ENCODE results near the gene MRPS18A. TPM values are rescaled to one million over a fixed set of nuclear protein-coding genes. Genes with fewer than 3 reads are reported as not detected.
A peak's percentile ranks its signal among the peaks of the same experiment; 100 is the strongest.
"Not testable (repeated sequence)": the region's sequence is repeated elsewhere in the genome, so short reads cannot be mapped to it uniquely, and the experiment has no call there.

Gene MRPS18A
- total and polyA plus RNA-seq, 2 experiments from 2014 or later: 46.1 to 71.1 TPM

- WGBS (ENCODE audit: low lambda C conversion rate, missing lambda C conversion rate): 21% methylated on average over 9 of the region's 16 CpGs
- Histone ChIP-seq H3K27ac (peak overlapping the region; percentile 53), H3K4me2 (peak overlapping the region; percentile 75), H3K36me3 (replicated peaks; ENCODE audit: insufficient read depth, low read depth) (no peaks in the 10 kb centered on the region), H3K4me1 (ENCODE audit: insufficient read depth) (peaks cover 25% of the 10 kb centered on the region), H3K27me3 (no peaks in the 10 kb centered on the region), H3K9me3 (ENCODE audit: low read depth) (no peaks in the 10 kb centered on the region), H4K20me1 (ENCODE audit: insufficient read depth, poor library complexity, severe bottlenecking) (no peaks in the 10 kb centered on the region), H2AFZ (no peak overlapping the region), H3K9me2 (replicated peaks; ENCODE audit: insufficient read depth) (no peaks in the 10 kb centered on the region), H3K79me2 (no peaks in the 10 kb centered on the region), H3K4me3 (no peak overlapping the region)
- peak; percentile 94 for TF ChIP-seq CTCF (IDR thresholded peaks at IDR 0.05; ENCODE audit: poor library complexity)
- no peak for TF ChIP-seq EZH2 (IDR thresholded peaks at IDR 0.05; ENCODE audit: borderline replicate concordance)
- no peak for TF ChIP-seq EZH2phosphoT487 (IDR thresholded peaks at IDR 0.05; ENCODE audit: low read depth, severe bottlenecking, unreplicated experiment)
- peak; percentile 88 for DNase-seq (ENCODE audit: low spot score)
Measured at GRCh38 chr6:43667245-43668150, 20.1 kb downstream of the MRPS18A start.

- Histone ChIP-seq H3K27me3 (no peaks in the 10 kb centered on the region), H4K20me1 (ENCODE audit: insufficient read depth, poor library complexity, severe bottlenecking) (no peaks in the 10 kb centered on the region), H3K79me2 (no peaks in the 10 kb centered on the region), H3K4me3 (no peak overlapping the region), H3K9me2 (replicated peaks; ENCODE audit: insufficient read depth) (no peaks in the 10 kb centered on the region), H3K36me3 (replicated peaks; ENCODE audit: insufficient read depth, low read depth) (no peaks in the 10 kb centered on the region), H3K9me3 (ENCODE audit: low read depth) (no peaks in the 10 kb centered on the region), H3K27ac (no peak overlapping the region), H3K4me2 (no peak overlapping the region), H3K4me1 (ENCODE audit: insufficient read depth) (peaks cover 16% of the 10 kb centered on the region), H2AFZ (no peak overlapping the region)
- 80% methylated on average over 13 of the region's 13 CpGs for WGBS (ENCODE audit: low lambda C conversion rate, missing lambda C conversion rate)
- no peak for TF ChIP-seq CTCF (IDR thresholded peaks at IDR 0.05; ENCODE audit: poor library complexity)
- no peak for TF ChIP-seq EZH2 (IDR thresholded peaks at IDR 0.05; ENCODE audit: borderline replicate concordance)
- no peak for TF ChIP-seq EZH2phosphoT487 (IDR thresholded peaks at IDR 0.05; ENCODE audit: low read depth, severe bottlenecking, unreplicated experiment)
- no peak for DNase-seq (ENCODE audit: low spot score)
Measured at GRCh38 chr6:43666196-43666920, 21.2 kb downstream of the MRPS18A start.

GRCh38 chr6:43665376-43665775 lies 22.2 kb downstream of the MRPS18A start:
- Histone ChIP-seq H2AFZ (no peak overlapping the region), H3K4me1 (ENCODE audit: insufficient read depth) (peaks cover 16% of the 10 kb centered on the region), H3K27ac (no peak overlapping the region), H3K79me2 (no peaks in the 10 kb centered on the region), H3K27me3 (no peaks in the 10 kb centered on the region), H3K4me3 (no peak overlapping the region), H3K9me2 (replicated peaks; ENCODE audit: insufficient read depth) (no peaks in the 10 kb centered on the region), H3K9me3 (ENCODE audit: low read depth) (no peaks in the 10 kb centered on the region), H3K36me3 (replicated peaks; ENCODE audit: insufficient read depth, low read depth) (no peaks in the 10 kb centered on the region), H3K4me2 (no peak overlapping the region), H4K20me1 (ENCODE audit: insufficient read depth, poor library complexity, severe bottlenecking) (no peaks in the 10 kb centered on the region)
- 88% methylated on average over 1 of the region's 1 CpG for WGBS (ENCODE audit: low lambda C conversion rate, missing lambda C conversion rate)
- no peak for DNase-seq (ENCODE audit: low spot score)
- TF ChIP-seq EZH2phosphoT487 (IDR thresholded peaks at IDR 0.05; ENCODE audit: low read depth, severe bottlenecking, unreplicated experiment) (no peak), CTCF (IDR thresholded peaks at IDR 0.05; ENCODE audit: poor library complexity) (no peak), EZH2 (IDR thresholded peaks at IDR 0.05; ENCODE audit: borderline replicate concordance) (no peak)

- not testable (repeated sequence) for H3K27ac ChIP-seq; H3K4me1 ChIP-seq (ENCODE audit: insufficient read depth); H4K20me1 ChIP-seq (ENCODE audit: insufficient read depth, poor library complexity, severe bottlenecking); H3K36me3 ChIP-seq (replicated peaks; ENCODE audit: insufficient read depth, low read depth); DNase-seq (ENCODE audit: low spot score); H3K9me2 ChIP-seq (replicated peaks; ENCODE audit: insufficient read depth); H2AFZ ChIP-seq; H3K27me3 ChIP-seq; H3K79me2 ChIP-seq; H3K4me2 ChIP-seq; H3K4me3 ChIP-seq; H3K9me3 ChIP-seq (ENCODE audit: low read depth)
- WGBS (ENCODE audit: low lambda C conversion rate, missing lambda C conversion rate): 88% methylated on average over 5 of the region's 5 CpGs
Measured at GRCh38 chr6:43662948-43663347, 24.6 kb downstream of the MRPS18A start.
